OCI-LY7 (cell line): ENCODE measurements around the gene SLC38A9. TPM values are rescaled to one million over a fixed set of nuclear protein-coding genes. Genes with fewer than 3 reads are reported as not detected.

ENCODE experiments used
- BruUV-seq: library from RNA; stranded (reverse); fragments of 400-500 nt; replicated peaks from 2 replicates; lab custom pipeline; 2021; lab: Mats Ljungman, UMichigan
- CTCF ChIA-PET: fragments of 300-600 bp; sonication (Branson Sonifier 250); formaldehyde crosslinking; loops from one replicate; lab custom pipeline; 2022; ENCODE audit warnings: antibody characterized with exemption; ENCODE audit not compliant: unreplicated experiment; lab: Charles Lee
- POLR2A ChIA-PET: fragments of 300-600 bp; sonication (Branson Sonifier 250); formaldehyde crosslinking; loops from one replicate; lab custom pipeline; 2022; ENCODE audit warnings: antibody characterized with exemption; lab: Charles Lee
- DNase-seq: peaks from one replicate; pipeline ENCODE4 v3.0.0-alpha.2; 2015; ENCODE audit warnings: low spot score
- H2AFZ ChIP-seq: fragments of 200-600 bp; sonication (generic), shearing (Covaris generic); 2 replicates; pipeline ENCODE4 v1.6.1; 2014; ENCODE audit warnings: mild to moderate bottlenecking, antibody characterized with exemption, low read length, moderate library complexity
- H3K27ac ChIP-seq: fragments of 200-600 bp; sonication (generic); 2 replicates; pipeline ENCODE4 v1.5.1; 2014; ENCODE audit warnings: mixed run types, low read depth, mild to moderate bottlenecking, moderate library complexity, low read length, inconsistent platforms; ENCODE audit not compliant: poor library complexity, severe bottlenecking
- H3K36me3 ChIP-seq: fragments of 200-600 bp; sonication (generic); 2 replicates; pipeline ENCODE4 v1.6.1; 2014; ENCODE audit warnings: mild to moderate bottlenecking, antibody characterized with exemption, low read length, moderate library complexity, mixed read lengths; ENCODE audit not compliant: insufficient read depth
- H3K4me1 ChIP-seq: fragments of 200-600 bp; sonication (generic); 2 replicates; pipeline ENCODE4 v1.5.1; 2014; ENCODE audit warnings: mild to moderate bottlenecking, low read length; ENCODE audit not compliant: insufficient read depth, poor library complexity, severe bottlenecking
- H3K4me2 ChIP-seq: fragments of 200-600 bp; sonication (generic); 2 replicates; pipeline ENCODE4 v1.6.1; 2014; ENCODE audit warnings: mild to moderate bottlenecking, low read length
- H3K4me3 ChIP-seq: fragments of 200-600 bp; sonication (generic); 2 replicates; pipeline ENCODE4 v1.5.1; 2014; ENCODE audit warnings: mild to moderate bottlenecking, low read depth, low read length; ENCODE audit not compliant: poor library complexity, severe bottlenecking
- H3K79me2 ChIP-seq: fragments of 200-600 bp; sonication (generic); 2 replicates; pipeline ENCODE4 v1.6.1; 2016; ENCODE audit warnings: low read depth, mild to moderate bottlenecking, low read length, moderate library complexity, mixed read lengths; ENCODE audit not compliant: insufficient read depth
- H3K9me2 ChIP-seq: fragments of 200-600 bp; sonication (generic); 2 replicates; pipeline ENCODE4 v1.6.1; 2016; ENCODE audit warnings: mild to moderate bottlenecking, low read length, mixed read lengths; ENCODE audit not compliant: insufficient read depth
- H3K9me3 ChIP-seq: fragments of 200-600 bp; sonication (generic); 2 replicates; pipeline ENCODE4 v1.6.1; 2014; ENCODE audit warnings: mild to moderate bottlenecking, mixed run types, low read length, mixed read lengths
- H4K20me1 ChIP-seq: fragments of 200-600 bp; sonication (generic); 2 replicates; pipeline ENCODE4 v1.6.1; 2014; ENCODE audit warnings: mild to moderate bottlenecking, antibody characterized with exemption, low read length, moderate library complexity, mixed read lengths; ENCODE audit not compliant: insufficient read depth
- CTCF ChIP-seq: fragments of 200-600 bp; sonication (generic); conservative IDR thresholded peaks from 2 replicates; pipeline ENCODE4 v1.5.1; 2014; ENCODE audit warnings: mild to moderate bottlenecking, antibody characterized with exemption, low read length, moderate library complexity, mixed read lengths
- EZH2phosphoT487 ChIP-seq: fragments of 200-600 bp; sonication (generic); IDR thresholded peaks from 2 replicates; pipeline ENCODE4 v1.6.1; 2018; ENCODE audit warnings: low read depth, borderline replicate concordance, mild to moderate bottlenecking, mixed run types, antibody characterized with exemption, low read length, moderate library complexity, mixed read lengths
- intact Hi-C: fragments of 100-400 bp; cut with micrococcal nuclease; formaldehyde crosslinking; loops from one replicate; pipeline ENCODE4 v1.10.0; 2022; ENCODE audit not compliant: unreplicated experiment
- total RNA-seq, 2 experiments: library from RNA; depleted of rRNA in 1 of 2; stranded (reverse); fragments of >200 nt in 1 of 2; shearing (Covaris generic) in 1 of 2; gene quantifications; 2 replicates each; pipeline ENCODE4 v1.2.3, GENCODE V29; 2014 to 2022

Gene SLC38A9
- total RNA-seq, 2 experiments from 2014 or later = 20.1 to 27.7 TPM

- intact Hi-C loops = no loop called here
- H3K4me3 ChIP-seq = no peak overlapping the region
- no peak for DNase-seq
- no peaks in the 10 kb centered on the region for H3K36me3 ChIP-seq
- H2AFZ ChIP-seq = no peak overlapping the region
- no peaks in the 10 kb centered on the region for H4K20me1 ChIP-seq
- no peak overlapping the region for H3K27ac ChIP-seq
- BruUV-seq = no TSS peak
- no peak overlapping the region for H3K4me2 ChIP-seq
- H3K9me2 ChIP-seq = peaks cover 4% of the 10 kb centered on the region; the same call in 1 of the 2 replicates
- no peak for TF ChIP-seq CTCF
- TF ChIP-seq EZH2phosphoT487 = no peak
- ChIA-PET POLR2A (no interaction called here), CTCF (no interaction called here)
- no peaks in the 10 kb centered on the region for H3K9me3 ChIP-seq
- H3K4me1 ChIP-seq = no peaks in the 10 kb centered on the region
- no peaks in the 10 kb centered on the region for H3K79me2 ChIP-seq
Measured at GRCh38 chr5:55621229-55621628, 90.9 kb downstream of the SLC38A9 start.

GRCh38 chr5:55620766-55621160, 91.4 kb downstream of the SLC38A9 start:
- no peak for TF ChIP-seq CTCF
- no peak for TF ChIP-seq EZH2phosphoT487
- Histone ChIP-seq H3K4me3 (no peak overlapping the region), H2AFZ (no peak overlapping the region), H3K9me3 (no peaks in the 10 kb centered on the region), H3K9me2 (peaks cover 4% of the 10 kb centered on the region; the same call in 1 of the 2 replicates), H3K4me1 (no peaks in the 10 kb centered on the region), H4K20me1 (no peaks in the 10 kb centered on the region), H3K27ac (no peak overlapping the region), H3K4me2 (no peak overlapping the region), H3K36me3 (no peaks in the 10 kb centered on the region), H3K79me2 (no peaks in the 10 kb centered on the region)
- ChIA-PET CTCF (no interaction called here), POLR2A (interaction anchor here (0.9 kb wide), 1 partner anchor 193 kb away, joined by 4 read pairs; no protein-coding TSS in a partner anchor)
- BruUV-seq = no TSS peak
- intact Hi-C loops = no loop called here
- DNase-seq = no peak

- no TSS peak for BruUV-seq
- no peak overlapping the region for H3K4me3 ChIP-seq
- no peaks in the 10 kb centered on the region for H3K9me3 ChIP-seq
- DNase-seq = no peak
- peaks cover 4% of the 10 kb centered on the region; the same call in 1 of the 2 replicates for H3K9me2 ChIP-seq
- no peaks in the 10 kb centered on the region for H3K4me1 ChIP-seq
- no peak overlapping the region for H3K27ac ChIP-seq
- H2AFZ ChIP-seq = no peak overlapping the region
- intact Hi-C loops = no loop called here
- no peak for TF ChIP-seq CTCF
- no peak for TF ChIP-seq EZH2phosphoT487
- no peaks in the 10 kb centered on the region for H3K36me3 ChIP-seq
- H3K79me2 ChIP-seq = no peaks in the 10 kb centered on the region
- H4K20me1 ChIP-seq = no peaks in the 10 kb centered on the region
- ChIA-PET CTCF (no interaction called here), POLR2A (interaction anchor here (0.9 to 1.5 kb wide), 2 partner anchors 16 to 193 kb away, joined by 4 read pairs; no protein-coding TSS in a partner anchor)
- no peak overlapping the region for H3K4me2 ChIP-seq
Measured at GRCh38 chr5:55620009-55620765, 91.9 kb downstream of the SLC38A9 start.
